Epithelial cell of esophagus (primary cell): Measurements from ENCODE around the gene ZBTB9.

Experiments
- DNase-seq: peaks from one replicate; pipeline ENCODE4 v3.0.0; 2010; ENCODE audit warnings: low read depth
- H3K4me3 ChIP-seq: 2 replicates; pipeline ENCODE4 v1.5.1; 2011; ENCODE audit warnings: mild to moderate bottlenecking, low read length, control low read depth
- TF ChIP-seq, protein P1 (sequence below): IDR thresholded peaks from 2 replicates; pipeline ENCODE4 v1.5.1; 2011; ENCODE audit warnings: low read depth, mild to moderate bottlenecking, low read length, control low read depth, inconsistent platforms; ENCODE audit not compliant: insufficient read depth; ENCODE audit errors: missing control alignments

The ZBTB9 gene

GRCh38 chr6:33443619-33444504, 10.5 kb upstream of the ZBTB9 start:
- TF ChIP-seq, protein P1, sequence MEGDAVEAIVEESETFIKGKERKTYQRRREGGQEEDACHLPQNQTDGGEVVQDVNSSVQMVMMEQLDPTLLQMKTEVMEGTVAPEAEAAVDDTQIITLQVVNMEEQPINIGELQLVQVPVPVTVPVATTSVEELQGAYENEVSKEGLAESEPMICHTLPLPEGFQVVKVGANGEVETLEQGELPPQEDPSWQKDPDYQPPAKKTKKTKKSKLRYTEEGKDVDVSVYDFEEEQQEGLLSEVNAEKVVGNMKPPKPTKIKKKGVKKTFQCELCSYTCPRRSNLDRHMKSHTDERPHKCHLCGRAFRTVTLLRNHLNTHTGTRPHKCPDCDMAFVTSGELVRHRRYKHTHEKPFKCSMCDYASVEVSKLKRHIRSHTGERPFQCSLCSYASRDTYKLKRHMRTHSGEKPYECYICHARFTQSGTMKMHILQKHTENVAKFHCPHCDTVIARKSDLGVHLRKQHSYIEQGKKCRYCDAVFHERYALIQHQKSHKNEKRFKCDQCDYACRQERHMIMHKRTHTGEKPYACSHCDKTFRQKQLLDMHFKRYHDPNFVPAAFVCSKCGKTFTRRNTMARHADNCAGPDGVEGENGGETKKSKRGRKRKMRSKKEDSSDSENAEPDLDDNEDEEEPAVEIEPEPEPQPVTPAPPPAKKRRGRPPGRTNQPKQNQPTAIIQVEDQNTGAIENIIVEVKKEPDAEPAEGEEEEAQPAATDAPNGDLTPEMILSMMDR: no peak
- no peak for DNase-seq
- H3K4me3 ChIP-seq: no peak overlapping the region

GRCh38 chr6:33445119-33445603, 9.2 kb upstream of the ZBTB9 start:
- no peak for DNase-seq
- no peak overlapping the region for H3K4me3 ChIP-seq

GRCh38 chr6:33446356-33446755, 8.0 kb upstream of the ZBTB9 start:
- no peak overlapping the region for H3K4me3 ChIP-seq
- TF ChIP-seq, protein P1: no peak

More at GRCh38 chr6:33445119-33445603, 9.2 kb upstream of the ZBTB9 start:
- TF ChIP-seq, protein P1: no peak

DNA sequence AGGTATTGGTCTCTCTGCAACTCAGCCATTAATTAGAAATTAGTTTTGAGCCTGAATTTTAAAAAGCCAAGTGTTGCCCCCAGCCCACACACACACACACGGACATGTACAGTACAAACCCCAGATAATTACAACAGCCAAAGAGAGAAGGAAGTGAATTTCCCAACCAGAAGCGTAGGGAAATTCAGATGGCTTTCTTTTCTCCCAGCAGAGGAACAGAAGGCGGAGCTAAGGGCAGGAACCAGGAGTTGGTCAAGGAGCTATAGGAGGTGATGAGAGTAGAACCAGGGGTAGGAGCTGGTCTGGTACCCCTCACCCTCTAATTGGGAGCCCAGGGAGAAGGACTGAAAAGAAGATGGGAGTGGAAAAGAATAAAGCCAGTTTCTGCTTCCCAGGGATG, 3.9 kb upstream of the ZBTB9 start:
- TF ChIP-seq, protein P1: no peak
- no peak for DNase-seq
- H3K4me3 ChIP-seq: no peak overlapping the region

More at GRCh38 chr6:33446356-33446755, 8.0 kb upstream of the ZBTB9 start:
- DNase-seq: no peak

- DNase-seq: no peak
- TF ChIP-seq, protein P1: no peak
- H3K4me3 ChIP-seq: no peak overlapping the region
These were observed 2.8 kb upstream of the ZBTB9 start for GRCh38 chr6:33451606-33452005.

DNA sequence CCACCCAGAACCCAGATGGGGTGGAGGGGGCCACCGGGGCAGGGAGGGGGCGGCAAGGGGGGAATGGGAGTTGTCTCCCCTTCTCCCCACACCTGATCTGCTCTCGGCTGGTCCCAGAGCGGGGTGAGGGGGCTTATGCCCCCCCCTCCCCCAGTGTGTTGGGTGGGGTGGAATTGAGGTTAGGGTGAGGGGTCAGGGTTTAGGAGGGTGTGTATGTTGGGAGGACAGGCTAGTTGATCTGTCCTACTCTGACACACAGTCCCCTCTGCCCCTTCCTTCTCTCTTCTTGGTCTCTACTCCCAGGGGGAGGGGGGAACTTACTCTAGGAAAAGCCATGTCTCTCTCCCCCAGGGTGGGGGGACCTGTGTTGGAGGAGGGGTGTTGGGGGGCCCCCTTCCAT, 1.9 kb upstream of the ZBTB9 start:
- no peak for DNase-seq
- no peak overlapping the region for H3K4me3 ChIP-seq
- TF ChIP-seq, protein P1: no peak
